Jurkat, Clone E6-1 (cell line): ENCODE results near the gene SGMS1.
"Not testable (repeated sequence)": the region's sequence is repeated elsewhere in the genome, so short reads cannot be mapped to it uniquely, and the experiment has no call there.

Experiments
- DNase-seq: peaks from one replicate; pipeline ENCODE4 v3.0.0-alpha.2; 2011; ENCODE audit warnings: low read depth, low spot score
- H3K4me3 ChIP-seq: 2 replicates; pipeline ENCODE4 v1.5.1; 2011; ENCODE audit warnings: mild to moderate bottlenecking, low read length, control low read depth, moderate library complexity

SGMS1 gene

DNA sequence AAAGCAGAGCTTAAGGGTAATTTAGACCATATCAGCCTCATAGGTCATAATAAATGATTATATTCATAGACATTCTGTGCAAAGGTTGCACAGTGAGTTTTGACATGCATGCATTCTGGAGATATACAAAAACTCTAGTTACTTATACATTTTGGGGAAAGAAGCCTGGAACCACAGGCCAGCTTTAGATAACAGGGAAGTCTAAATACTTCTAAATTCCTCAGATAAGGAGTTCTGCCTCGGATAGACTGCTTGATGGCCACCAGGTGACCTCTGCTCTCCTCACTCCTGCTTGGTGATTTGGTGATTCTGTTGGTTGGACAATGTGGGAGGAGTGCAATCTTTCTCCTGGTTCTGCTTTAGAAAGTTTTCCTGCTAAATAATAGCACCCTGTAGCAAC, 77.9 kb downstream of the SGMS1 start:
- DNase-seq, result no peak
- H3K4me3 ChIP-seq, result no peak overlapping the region

GRCh38 chr10:50544857-50545429, 78.8 kb downstream of the SGMS1 start:
- no peak overlapping the region for H3K4me3 ChIP-seq
- DNase-seq, result peak; percentile 38

DNA sequence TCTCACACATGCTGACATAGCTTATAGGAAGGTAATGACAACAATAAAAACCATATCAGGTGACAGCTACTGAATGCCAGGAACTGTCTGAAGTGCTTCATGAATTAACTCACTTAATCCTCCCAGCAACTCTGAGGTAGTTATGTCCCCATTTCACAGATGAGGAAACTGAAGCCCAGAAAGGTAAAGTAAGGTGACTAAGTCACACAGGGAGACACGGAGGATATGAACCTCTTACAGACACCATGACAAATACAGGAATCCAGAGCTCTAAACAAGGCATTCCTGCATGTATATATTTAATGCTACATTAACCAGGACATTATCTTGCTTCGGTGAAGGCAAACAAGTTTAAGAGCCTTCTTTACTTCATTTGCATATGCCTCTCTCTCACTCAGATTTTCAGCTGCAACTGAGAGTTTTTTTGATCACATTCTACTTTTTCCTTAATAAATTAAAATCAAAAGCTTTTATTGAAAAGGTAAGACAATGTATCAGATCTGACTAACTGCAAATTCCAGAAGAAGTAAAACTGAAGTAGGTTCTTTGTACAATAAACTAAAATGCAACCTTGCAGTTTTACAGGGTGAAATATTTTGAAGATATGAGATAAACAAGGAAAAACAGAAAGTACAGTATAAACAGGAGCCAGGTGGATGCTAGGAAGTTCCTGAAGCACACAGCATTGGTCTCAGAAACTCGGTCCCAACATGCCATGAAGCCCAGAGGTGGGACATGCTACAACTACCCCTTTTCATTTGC, 79.5 kb downstream of the SGMS1 start:
- H3K4me3 ChIP-seq, result no peak overlapping the region
- DNase-seq, result no peak

DNA sequence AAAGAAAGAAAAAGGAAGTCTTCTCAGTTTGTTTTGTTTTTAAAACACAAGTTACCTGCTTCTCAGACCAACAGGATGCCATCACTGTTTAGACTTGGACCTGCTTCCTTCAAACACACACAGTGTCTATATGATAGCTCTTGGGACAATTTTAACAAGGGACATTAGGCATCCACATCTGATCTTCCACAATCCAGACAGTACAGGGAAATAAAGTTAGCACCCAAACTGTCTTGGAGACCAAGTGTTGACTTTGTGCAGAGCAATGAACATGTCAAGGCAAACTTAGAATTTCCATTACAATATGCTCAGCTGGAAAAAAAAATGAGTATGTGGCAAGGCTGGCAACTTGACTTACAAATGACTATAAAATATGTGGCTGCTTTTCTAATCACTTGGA, 80.9 kb downstream of the SGMS1 start:
- no peak overlapping the region for H3K4me3 ChIP-seq
- no peak for DNase-seq

GRCh38 chr10:50541921-50542320, 81.8 kb downstream of the SGMS1 start:
- no peak for DNase-seq

DNA sequence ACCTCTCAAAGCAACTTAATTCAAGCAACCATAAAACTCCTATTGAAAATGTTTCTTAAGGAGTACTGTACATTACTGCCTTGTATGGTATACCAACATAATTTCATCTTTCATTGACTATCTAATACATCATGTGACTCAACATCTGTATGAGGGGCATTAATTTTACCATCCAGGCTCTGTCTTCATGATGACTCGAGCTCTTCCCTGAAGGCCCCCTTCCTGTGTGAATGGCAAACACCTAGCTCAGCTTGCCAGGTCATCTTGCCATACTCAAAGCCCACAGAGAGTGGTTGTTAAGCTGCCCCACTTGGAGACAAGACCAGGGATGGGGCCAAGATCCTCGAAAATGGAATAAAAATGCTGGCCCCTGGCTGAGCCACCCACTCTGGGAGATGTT, 82.4 kb downstream of the SGMS1 start:
- H3K4me3 ChIP-seq, result no peak overlapping the region
- DNase-seq, result no peak

More at GRCh38 chr10:50541921-50542320, 81.8 kb downstream of the SGMS1 start:
- H3K4me3 ChIP-seq, result no peak overlapping the region

DNA sequence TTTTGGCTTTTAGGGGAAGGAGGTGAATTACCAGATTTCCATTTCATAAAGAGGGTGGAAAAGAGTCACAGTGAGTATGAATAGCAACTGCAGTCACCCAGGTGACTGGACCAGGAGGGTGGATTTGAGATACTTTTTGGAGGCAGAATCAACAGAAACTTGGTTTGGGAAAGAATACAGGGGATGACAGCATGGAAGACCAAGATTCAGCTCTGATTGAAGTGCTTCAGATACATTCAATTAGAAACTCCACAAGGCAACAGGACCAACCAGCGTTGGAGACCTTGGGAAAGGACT, 83.0 kb downstream of the SGMS1 start:
- DNase-seq, result no peak
- H3K4me3 ChIP-seq, result no peak overlapping the region

DNA sequence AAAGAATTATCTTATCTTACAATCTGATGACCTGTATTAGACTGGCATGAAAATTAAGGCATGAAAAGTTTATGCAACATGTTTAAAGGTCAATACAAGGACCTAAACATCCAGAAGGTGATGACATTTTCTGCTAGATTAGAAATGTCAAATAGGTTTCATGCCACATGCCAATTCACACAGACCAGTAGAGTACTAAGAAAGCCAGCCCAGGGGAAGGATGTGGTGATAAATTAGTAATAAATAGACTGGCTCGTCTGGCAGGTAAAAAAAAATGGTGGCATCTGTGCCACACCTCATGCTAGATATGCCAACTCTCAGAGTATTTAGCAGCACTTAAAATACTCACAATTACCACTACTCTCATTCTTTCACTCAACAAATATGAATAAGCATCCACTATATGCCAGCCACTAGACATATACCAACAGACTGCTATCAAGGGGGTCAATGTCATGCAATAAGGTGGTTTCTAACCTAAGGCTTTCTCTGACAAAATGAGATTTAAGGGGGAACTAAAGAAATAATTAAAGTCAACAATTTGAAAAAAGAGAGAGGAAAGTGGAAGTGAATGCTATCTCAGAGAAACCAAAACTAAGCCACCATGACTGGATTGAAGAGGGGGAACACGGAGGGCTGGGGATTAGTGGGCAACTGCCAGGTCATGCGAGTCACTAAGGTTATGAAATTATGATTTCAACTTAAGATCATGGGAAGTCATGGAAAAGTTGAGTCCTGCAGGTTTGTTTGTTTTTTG, 83.5 kb downstream of the SGMS1 start:
- no peak for DNase-seq

GRCh38 chr10:50538555-50539398, 85.0 kb downstream of the SGMS1 start:
- no peak overlapping the region for H3K4me3 ChIP-seq
- DNase-seq, result no peak

More for the DNA sequence above, 83.5 kb downstream of the SGMS1 start:
- no peak overlapping the region for H3K4me3 ChIP-seq

- DNase-seq, result no peak
Observed at GRCh38 chr10:50536617-50537240, 87.0 kb downstream of the SGMS1 start.

DNA sequence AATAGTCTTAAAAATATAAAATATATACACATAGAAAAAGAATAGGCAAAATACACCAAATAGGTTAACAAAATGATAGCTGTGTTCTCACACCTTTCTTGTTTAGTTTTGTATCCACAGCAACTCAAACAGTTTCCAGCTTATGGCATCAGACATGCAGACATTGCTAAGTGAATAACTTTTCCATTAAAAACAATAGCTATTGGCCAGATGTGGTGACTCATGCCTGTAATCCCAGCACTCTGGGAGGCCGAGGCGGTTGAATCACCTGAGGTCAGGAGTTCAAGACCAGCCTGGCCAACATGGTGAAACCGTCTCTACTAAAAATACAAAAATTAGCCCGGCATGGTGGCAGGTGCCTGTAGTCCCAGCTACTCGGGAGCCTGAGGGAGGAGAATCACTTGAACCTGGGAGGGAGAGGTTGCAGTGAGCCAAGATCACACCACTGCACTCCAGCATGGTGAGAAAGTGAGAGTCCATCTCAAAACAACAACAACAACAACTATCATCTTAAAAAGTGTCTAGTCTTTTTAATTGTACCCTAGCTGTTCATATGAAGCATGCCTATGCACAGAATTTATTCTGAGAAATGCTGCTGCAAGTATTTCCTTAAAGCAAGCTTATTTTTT, 88.9 kb downstream of the SGMS1 start:
- DNase-seq, H3K4me3 ChIP-seq: not testable (repeated sequence)

More at GRCh38 chr10:50536617-50537240, 87.0 kb downstream of the SGMS1 start:
- H3K4me3 ChIP-seq, result no peak overlapping the region

- no peak overlapping the region for H3K4me3 ChIP-seq
- DNase-seq, result no peak
Observed at GRCh38 chr10:50533296-50533695, 90.5 kb downstream of the SGMS1 start.

DNA sequence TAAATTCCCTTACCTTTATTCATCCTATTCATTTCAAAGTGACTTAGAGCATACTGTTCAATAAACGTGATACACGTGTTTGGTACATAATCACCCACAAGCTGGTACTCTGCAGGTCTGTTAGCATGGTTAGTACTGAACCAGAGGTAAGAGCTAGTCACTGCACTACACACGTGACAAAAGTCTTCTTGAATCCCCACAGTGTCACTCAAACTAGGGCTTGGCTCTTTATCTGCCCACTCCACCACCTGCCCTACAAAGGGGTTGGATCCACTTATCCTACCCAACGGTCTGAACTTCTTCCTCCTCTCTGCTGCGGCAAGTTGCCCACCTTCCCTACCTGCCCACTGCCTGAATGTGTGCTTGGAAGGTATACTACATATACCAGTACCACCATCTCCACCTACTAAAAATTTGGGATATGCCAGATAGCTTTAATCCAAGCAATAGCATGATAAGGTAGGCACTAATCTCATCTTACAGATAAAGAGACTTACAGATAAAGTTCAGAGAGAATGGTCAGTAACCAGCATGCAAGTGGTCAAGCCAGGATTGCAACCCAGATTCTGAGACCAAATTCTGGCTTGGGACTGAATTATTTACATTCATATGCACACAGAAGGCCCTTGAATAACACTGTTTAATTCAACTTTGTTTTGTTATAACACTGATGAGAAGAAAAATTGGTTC, 92.2 kb downstream of the SGMS1 start:
- no peak overlapping the region for H3K4me3 ChIP-seq
- DNase-seq, result no peak

DNA sequence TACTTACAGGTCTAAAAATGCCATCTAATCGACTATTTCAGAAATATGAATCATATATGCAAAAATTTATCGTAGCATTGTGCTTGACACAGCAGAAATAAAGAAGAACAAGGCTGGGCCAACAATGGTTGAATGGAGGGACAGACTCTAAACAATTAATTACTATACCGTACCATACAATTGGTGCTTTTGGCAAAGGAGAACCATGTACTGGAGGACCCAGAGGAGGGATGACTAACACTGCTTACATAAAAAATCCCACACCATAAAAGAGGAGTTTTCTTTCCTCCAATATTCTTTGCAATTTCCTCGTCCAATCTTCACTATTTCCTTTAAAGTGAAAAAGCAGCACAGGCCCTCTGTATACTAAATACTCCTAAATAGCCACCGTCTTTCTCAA, 94.1 kb downstream of the SGMS1 start:
- no peak for DNase-seq

GRCh38 chr10:50528206-50528605, 95.5 kb downstream of the SGMS1 start:
- no peak overlapping the region for H3K4me3 ChIP-seq
- no peak for DNase-seq

More for the DNA sequence above, 94.1 kb downstream of the SGMS1 start:
- H3K4me3 ChIP-seq, result no peak overlapping the region

DNA sequence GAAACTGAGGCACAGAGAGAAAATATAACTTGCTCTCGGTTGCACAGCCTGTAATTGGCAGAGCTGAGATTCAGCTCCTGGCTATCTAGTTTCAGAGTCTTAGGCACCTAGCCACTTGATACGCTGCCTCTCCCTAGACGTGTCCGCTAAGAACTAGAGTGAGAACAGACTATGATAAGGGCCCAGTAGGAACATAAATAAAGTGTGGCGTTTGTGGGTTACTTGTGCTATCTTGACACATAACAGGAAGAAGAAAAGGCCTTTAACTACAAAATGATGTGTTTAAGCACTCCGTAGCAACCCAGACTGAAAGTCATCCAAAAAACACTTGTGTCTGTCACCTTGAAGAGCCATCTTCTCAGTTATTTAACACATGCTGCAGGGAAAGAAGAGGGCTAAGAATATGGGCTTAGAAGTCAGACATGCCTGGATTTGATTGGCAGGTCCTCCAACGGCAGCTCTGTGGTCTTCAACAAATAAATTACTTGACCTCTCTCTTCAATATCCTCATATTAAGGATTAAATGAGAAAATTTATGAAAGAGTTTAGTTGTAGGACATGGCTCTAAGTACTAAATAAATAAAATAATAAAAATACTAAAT, 96.2 kb downstream of the SGMS1 start:
- no peak overlapping the region for H3K4me3 ChIP-seq
- DNase-seq, result no peak

DNA sequence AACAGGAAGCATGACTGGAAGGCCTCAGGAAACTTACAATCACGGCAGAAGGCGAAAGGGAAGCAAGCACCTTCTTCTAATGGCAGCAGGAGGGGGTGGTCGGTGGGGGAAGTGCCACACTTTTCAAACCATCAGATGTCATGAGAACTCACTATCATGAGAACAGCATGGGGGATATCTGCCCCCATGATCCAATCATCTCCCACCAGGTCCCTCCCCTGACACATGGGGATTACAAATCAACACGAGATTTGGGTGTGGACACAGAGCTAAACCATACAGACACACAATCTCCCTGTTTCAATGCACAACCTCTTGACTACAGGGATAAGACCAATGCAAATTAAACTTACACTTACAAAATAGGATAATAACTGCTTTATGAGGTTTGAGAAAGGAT, 97.6 kb downstream of the SGMS1 start:
- no peak for DNase-seq
- H3K4me3 ChIP-seq, result no peak overlapping the region

GRCh38 chr10:50523357-50523756, 100.4 kb downstream of the SGMS1 start:
- DNase-seq, result no peak
- no peak overlapping the region for H3K4me3 ChIP-seq
